Endothelial cell of coronary artery (primary cell): ENCODE measurements around the gene DNAI7. TPM values are rescaled to one million over a fixed set of nuclear protein-coding genes. Genes with fewer than 3 reads are reported as not detected.

ENCODE experiments used
- total RNA-seq: library from RNA; depleted of rRNA; stranded (reverse); fragments of >200 nt; gene quantifications from 2 replicates; pipeline ENCODE4 v1.2.3, GENCODE V29; 2014

Gene DNAI7, protein sequence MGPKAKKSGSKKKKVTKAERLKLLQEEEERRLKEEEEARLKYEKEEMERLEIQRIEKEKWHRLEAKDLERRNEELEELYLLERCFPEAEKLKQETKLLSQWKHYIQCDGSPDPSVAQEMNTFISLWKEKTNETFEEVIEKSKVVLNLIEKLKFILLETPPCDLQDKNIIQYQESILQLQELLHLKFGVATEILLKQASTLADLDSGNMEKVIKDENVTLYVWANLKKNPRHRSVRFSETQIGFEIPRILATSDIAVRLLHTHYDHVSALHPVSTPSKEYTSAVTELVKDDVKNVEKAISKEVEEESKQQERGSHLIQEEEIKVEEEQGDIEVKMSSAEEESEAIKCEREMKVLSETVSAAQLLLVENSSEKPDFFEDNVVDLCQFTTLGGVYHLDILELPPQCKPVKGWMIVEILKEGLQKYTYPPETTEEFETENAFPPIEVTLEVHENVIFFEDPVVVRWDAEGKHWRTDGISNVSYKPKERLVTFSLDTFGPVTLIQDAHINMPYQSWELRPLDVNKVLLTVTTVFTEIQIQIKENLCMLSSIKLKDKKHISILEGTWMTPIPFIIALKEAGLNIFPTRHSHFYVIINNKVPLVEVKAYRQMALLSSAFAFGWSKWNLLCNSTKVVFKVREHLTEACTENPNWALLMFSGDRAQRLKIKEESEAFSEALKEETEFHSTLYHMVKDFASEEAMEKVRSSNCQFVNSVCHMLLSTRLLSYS
- total RNA-seq, result under 0.01 TPM in 1 of 2 replicates, not detected in the other

DNA sequence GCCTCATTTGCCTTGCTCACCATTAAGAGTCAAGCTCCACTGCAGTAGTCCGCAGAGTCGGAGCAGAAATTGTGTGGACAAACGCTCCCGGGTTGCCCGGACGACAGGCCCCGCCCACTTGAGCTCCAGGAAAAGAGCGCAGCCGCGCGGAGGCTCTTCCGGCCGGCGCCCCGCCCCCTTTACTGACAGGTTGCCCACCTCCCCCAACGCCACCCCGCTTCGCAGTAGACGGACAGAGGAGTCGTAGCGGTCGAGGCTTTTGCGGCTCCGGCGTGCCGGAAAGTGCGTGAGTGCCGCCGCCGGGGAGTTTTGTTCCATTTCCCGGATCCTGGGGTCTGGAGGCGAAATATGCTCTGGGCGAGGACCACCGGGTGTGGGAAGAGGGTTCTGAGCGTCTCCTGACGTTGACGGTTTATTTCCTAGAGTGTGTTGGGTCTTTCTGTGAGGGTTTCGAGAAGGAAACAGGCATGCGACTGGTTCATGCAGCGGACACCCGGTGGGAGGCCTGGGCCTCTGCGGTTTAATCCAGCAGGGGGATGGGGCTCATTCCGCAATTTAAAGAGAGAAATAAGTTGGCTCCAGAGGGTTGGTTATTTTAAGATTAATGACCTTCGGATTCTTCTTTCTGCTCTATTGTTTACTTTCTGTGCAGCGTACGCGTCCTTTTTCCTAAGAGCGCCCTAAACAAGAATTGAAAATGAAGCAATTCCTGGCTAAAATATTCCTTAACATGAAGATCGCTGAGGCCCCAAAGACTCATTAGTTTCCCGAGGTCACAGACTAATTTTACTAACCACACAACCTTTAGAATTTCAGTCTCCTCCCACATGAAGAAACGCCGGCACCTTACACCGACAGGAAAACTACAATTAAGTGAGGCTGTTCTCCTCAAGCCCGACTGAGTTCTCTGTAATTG is at the start of gene DNAI7, which contains the start of gene ETFRF1:
TSS of gene DNAI7 (minus strand) at position 105 of the 916 bp plus-strand sequence. CDS start at position 23, 82 bp downstream.
TSS of gene ETFRF1 (plus strand) at position 182 of the 916 bp plus-strand sequence. CDS start 8,720 bp downstream, outside the sequence.

Other genes with a start within 250 kb of the DNAI7 start
- gene BCAT1, start 246.1 kb downstream of the DNAI7 start, total RNA-seq, result 118 and 160 TPM in 2 replicates
- 7.5 and 8.3 TPM in 2 replicates for gene ETFRF1, start 77 bp upstream of the DNAI7 start, total RNA-seq
- gene KRAS, start 55.8 kb upstream of the DNAI7 start, total RNA-seq, result 12.8 and 17.4 TPM in 2 replicates